Measurements from ENCODE around the gene GALNT14.

The GALNT14 gene

GRCh38 chr2:31087491-31087890 is 50.7 kb downstream of the GALNT14 start:
- DNase-seq (ENCODE audit: low read depth in 2 of 2), result no peak

DNA sequence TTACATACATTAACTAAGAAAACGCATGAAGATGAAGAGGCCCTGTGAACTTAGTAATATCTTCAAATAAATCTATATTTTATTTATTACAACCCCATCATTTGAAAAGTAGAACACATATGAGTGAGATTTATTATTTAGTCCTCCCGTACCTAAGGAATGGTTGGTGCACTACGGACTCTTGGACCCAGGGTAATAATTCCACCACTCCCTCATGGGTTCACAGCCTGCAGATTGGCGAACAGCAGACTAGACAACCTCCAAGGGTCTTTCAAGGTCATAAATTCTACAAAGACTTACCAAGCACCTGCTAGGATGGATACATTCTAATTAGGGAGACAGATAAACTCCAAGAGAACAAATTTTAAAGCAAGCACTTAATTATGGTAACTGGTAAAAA is 51.6 kb downstream of the GALNT14 start:
- DNase-seq (ENCODE audit: low read depth in 2 of 2), result no peak

DNA sequence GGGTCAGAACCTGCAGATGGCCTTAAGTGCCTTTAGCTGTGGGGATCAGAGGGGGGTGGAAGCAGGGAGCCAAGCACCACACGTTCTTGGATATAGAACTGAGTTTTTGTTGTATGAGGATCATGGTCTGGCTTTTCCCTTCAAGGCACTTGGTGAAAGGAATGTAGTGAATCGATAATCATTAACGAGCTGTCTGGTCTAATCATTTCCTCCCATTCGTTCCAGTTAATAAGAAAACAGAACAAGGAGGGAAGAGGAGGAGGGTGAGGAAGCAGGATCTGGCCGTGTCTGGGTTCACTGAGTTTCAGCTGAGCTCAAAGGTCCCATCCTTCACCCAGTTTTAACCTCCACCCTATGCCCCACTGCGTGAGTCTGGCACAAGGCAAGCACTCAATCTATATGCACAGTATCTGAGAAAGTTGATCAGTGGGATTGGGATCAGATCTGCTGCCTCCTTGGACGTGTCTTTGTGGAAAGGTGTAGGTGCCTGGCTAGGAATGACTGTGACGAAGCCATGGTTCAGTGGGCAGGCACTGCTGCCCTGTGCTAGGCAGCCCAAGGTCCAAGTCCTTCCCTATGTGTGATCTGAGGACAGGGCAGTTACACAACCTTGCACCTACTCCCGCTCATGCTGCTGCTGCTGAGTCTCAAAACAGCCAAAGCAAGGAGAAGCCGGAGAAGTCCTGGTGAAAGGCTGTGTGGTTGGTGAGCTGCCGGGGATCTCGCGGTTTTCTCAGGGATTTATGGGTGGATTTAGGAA is 54.8 kb downstream of the GALNT14 start:
- no peak for DNase-seq (ENCODE audit: low read depth in 2 of 2)

- no peak for DNase-seq (ENCODE audit: low read depth in 2 of 2)
These were observed 56.2 kb downstream of the GALNT14 start for GRCh38 chr2:31082002-31082401.

DNA sequence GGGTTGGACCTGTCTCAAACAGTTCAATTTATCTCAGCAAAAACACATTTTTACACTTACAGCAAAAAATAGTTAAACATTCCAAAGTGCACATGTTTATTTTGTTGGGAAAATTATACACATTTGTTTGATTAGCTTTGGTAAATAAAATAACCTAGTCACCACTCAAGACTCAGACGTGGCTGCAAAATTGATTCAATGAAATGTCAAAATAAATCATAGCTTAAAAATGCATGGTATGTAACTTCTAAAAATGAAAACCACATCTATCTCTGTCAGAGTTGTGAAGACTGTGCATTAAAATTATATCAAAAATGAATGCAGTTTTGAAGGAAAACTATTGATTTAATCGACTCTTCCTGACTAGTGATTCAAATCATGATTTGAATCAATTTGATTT is 56.7 kb downstream of the GALNT14 start:
- no peak for DNase-seq (ENCODE audit: low read depth in 2 of 2)

DNA sequence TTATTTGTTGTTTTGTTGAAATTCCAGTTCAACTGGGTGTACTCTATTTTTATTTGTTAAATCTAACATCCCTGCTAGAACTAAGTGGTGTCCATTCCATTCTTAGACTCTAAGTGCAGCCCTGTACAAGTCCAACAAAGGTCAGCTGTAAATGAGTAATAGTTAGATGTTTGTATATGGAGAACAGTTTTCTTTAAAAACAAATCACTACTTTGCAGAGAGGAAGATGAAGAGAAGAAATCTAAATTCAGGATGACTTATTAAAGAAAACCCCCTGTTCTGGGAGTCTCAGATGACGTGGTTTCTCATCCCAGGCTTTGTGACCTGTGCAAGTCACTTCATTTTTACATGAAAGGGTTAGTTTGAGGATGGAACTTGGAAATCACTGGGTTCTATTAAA is 57.9 kb downstream of the GALNT14 start:
- no peak for DNase-seq (ENCODE audit: low read depth in 2 of 2)

- DNase-seq (ENCODE audit: low read depth in 2 of 2), result no peak
These were observed 58.6 kb downstream of the GALNT14 start for GRCh38 chr2:31079665-31080064.

DNA sequence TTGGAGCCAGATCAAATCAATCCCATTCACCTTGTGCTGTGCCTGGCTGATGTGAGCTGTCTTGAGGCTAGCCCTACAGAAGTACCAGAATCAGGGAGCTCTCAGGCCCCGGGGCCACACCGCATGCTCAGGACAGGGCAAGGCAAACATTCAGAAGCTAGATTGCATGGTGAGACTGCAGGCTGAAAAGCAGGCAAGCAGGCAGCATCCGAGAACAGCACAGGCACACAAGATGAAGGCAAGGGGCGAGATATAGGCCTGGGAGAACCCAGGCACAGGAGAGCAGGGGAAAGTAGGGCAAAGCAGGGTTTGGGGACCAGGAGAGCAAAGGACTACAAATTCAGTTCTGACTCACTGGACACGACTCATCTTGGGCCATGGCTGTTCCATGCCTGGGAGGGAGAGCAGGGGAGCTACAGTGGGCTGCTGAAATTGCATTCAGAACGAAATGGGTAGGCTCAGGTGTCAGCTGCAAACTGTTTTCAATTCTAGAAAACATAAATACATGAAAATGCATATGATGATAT is 59.6 kb downstream of the GALNT14 start:
- DNase-seq (ENCODE audit: low read depth in 2 of 2), result no peak

DNA sequence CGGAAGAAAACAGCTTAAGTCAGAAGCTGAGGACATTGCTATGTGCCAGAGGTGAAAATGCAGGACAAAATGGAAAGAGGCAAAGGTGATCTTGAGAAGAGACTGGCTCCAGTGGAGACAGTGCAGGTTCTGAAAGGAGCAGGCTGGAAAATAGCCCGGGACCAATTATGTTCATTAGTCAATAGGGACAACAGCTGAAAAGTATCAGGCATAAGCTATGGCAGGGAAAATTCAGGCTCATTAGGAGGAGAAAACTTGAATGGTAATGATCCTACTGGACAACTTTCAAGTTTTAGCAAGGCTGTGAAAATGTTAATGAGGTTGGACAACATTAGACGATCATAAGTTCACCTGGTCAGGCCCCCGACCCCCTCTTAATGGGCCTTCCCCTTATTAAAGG is 60.2 kb downstream of the GALNT14 start:
- DNase-seq (ENCODE audit: low read depth in 2 of 2), result no peak

DNA sequence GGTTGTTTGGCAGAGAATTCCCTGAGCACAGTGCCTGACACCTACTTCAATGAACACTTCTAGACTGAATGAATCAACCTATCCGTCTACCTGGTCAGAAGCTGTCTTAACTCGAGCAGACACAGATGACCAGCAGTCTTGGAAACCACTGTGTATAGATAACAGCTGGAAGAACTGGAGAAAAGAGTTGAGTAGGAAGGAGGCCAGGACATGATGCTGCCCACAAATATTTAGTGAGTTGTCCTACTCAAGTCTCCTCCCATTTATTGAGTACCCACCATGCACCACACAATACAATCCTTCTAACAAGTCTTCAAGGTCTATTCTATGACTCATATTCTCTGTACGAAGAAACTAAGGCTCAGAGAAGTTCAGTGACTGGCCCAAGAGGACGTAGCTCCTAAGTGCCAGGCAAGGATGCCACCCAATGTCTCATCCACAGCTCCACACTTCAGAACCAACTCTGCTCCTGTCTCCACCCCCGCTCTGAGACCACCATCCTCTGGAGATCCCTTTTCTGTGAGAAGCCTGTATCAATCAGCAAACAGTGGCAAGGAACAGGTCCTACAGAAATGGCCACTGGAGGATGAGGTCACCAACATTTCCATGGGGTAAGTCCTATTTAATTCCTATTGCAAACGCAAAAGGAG is 62.2 kb downstream of the GALNT14 start:
- DNase-seq (ENCODE audit: low read depth in 2 of 2), result no peak

DNA sequence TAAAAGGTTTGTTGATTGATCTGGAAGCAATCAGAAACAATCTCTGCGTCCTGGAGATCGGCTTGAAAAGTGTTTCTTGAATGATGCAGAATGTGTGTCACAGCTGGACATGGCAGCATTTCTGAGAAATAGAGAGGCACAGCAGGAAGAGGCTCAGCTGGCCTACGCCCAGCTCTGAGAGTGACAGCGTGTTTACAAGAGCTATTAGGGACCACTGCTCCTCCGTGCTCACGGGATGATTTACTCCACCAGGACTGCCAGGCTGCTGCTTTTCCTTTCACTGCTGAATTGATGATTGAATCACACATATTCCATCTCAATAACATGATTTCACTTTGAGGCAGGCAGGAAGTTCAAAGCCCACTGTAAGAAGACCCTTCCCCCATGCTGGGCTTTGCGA is 62.8 kb downstream of the GALNT14 start:
- DNase-seq (ENCODE audit: low read depth in 2 of 2), result no peak

DNA sequence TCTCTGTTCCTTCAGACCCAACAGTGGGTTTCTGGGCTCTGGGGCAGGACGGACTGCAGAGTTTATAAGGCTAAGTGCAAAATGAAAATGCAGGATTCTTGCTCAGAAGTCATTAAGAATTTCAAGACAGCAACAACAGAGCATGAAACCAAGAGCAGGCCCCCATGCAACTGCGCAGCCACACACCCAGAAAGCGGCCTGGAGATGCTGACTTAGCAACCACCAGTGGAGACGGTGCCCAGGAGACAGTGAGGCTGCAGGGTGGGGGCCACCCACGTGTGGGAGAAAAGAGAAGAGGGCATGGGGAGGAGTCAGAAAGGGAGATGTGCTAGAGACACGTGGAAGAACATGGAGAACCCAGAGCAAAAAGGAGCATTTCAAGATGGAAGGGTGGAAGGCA is 66.5 kb downstream of the GALNT14 start:
- no peak for DNase-seq (ENCODE audit: low read depth in 2 of 2)

DNA sequence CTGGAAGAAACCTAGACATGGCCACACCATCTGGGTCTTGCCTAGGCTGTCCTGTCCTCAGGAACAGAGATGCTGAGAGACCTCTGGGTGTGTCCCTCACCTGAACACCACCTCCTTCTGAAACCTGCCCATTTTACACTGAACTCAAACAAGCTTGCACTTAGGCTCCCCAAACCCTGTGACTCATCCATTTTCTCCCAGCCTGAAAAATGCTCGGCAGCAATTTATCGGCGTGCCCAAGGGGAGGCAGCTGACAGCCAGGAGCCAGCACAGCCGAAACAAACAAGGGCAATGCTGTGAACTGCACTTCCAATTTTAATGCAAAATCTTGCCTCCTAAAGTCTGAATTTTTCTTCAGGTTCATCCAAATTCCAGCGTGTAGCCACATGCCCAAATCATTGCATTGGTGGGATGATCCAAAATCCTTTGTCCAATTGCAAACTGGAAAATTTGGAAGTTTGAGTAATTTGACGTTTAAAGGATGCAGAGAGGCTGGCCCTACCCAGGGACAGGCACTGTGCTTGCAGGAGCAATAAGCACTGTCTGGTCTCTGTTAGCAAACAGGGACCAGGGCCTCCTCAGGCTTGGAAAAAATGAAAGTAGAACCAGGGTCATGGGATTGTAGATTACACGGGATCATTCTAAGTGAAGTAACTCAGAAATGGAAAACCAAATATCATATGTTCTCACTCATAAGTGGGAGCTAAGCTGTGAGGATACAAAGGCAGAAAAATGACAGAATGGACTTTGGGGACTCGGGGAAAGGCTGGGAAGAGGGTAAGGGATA is 67.7 kb downstream of the GALNT14 start:
- DNase-seq (ENCODE audit: low read depth in 2 of 2), result no peak

- no peak for DNase-seq (ENCODE audit: low read depth in 2 of 2)
These were observed 68.5 kb downstream of the GALNT14 start for GRCh38 chr2:31069643-31070325.

GRCh38 chr2:31067259-31067658 is 71.0 kb downstream of the GALNT14 start:
- DNase-seq (ENCODE audit: low read depth in 2 of 2), result no peak

DNA sequence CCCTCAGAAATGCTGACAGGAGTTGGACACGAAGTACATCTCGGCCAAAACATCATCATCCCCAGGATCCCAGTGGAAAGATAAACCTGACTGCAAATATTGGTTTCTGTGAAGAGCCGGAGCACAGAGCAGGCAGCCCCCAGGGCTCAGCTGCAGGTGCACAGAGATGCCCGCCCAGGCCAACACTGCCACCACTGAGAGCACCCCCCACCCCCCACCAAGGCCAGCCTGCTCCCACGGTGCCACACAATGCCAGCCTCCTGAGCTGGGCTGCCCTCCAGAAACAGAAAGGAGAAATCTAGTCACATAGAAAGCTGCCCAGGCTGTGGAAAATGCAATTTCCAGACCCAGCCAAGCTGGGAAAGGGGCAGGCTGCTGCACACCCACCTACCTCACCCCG is 71.7 kb downstream of the GALNT14 start:
- no peak for DNase-seq (ENCODE audit: low read depth in 2 of 2)

DNA sequence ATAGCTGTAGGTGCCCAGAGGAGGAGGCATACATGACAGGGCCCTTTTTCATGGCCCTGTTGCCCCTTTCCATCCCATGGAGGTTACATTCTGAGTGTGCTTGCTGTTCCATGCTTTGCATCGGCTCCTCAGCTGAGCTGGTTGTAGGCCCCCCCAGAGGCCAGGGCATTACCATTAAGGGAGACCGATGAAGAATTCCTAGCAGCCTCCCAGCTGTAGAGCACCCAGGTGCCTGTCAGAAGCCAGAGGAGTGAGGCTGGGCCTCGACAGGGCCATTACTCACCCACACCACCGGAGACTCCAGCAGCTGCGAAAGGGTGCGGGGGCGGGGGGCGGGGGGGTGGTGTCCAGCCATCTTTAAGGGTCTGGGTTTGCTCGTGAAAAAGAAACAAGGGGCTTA is 72.2 kb downstream of the GALNT14 start:
- DNase-seq (ENCODE audit: low read depth in 2 of 2), result no peak

DNA sequence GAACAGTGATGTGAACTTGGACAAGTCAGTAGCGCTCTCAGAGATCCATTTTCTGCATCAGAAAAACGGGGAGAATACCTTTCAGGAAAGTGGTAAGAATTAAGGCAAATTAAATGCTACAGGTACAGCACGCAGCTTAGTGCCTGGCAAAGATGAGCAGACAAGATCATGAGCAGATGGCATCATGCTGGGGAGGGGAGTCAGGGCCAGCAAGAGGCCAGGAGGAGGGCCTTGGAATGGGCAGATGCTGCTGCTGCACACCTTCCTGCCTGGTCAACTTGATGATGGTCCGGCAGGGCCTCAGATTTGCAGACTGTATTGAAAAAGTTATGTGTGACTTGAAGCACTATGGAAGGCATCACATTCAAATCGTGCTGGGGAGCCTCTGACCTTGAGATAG is 72.9 kb downstream of the GALNT14 start:
- no peak for DNase-seq (ENCODE audit: low read depth in 2 of 2)

DNA sequence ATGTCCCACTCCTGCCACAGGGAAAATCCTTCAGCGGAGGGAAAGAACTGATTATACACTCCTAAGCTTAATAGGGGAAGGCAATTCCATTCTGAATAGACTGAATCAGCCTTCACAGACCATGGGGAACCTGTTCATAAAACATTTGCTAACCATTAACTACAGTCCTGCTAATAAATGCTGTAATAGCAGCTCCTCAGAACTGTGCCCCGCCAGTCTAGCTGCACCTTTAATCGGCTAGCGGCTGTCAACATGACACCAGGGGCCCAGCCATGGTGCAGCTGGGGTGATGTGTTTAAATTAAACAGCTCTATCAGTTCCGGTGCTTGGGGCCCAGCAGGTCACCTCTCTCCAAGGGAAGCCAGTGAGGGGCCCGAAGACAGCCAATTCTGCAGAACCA is 77.8 kb downstream of the GALNT14 start:
- no peak for DNase-seq (ENCODE audit: low read depth in 2 of 2)

GRCh38 chr2:31058096-31059035 is 79.9 kb downstream of the GALNT14 start:
- DNase-seq (ENCODE audit: low read depth in 2 of 2), result no peak

DNA sequence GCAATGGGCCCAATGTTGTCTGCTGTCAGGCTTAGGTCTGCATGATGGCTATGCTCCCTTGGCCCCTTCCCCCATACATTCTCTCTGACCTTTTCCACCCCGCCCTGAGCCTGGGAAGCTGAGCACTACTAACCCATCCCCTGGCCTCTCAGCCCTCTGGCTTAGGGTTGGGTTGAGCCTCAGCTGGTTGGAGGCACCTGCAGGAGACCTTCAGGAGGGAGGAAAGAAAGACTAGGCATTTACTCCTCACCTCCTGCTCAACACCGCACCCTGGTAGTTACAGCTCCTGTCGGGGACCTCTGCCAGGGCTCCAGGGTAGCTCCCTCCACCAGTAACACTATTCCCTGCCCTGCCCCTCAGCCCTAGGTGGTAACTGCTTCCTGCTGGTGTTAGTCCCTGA is 80.5 kb downstream of the GALNT14 start:
- no peak for DNase-seq (ENCODE audit: low read depth in 2 of 2)
